ENCODE measurements around the gene AMN. TPM values are rescaled to one million over a fixed set of nuclear protein-coding genes. Genes with fewer than 3 reads are reported as not detected.

The AMN gene
- total RNA-seq, 2 experiments from 2014 or later: 0.15 to 0.30 TPM

DNA sequence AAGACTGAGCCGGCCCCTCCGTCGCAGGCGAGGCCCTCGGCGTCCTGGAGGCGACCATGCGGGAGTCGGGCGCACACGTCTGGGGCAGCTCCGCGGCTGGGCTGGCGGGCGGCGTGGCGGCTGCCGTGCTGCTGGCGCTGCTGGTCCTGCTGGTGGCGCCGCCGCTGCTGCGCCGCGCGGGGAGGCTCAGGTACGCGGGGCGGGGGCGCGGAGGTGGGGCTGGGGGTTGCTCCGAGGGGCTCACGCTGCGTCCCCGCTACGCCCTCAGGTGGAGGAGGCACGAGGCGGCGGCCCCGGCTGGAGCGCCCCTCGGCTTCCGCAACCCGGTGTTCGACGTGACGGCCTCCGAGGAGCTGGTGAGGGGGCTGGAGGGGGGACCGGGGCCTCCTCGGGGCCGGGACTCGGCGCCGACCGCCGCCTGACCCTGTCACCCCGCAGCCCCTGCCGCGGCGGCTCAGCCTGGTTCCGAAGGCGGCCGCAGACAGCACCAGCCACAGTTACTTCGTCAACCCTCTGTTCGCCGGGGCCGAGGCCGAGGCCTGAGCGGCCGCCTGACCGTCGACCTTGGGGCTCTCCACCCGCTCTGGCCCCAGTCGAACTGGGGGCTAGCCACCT, 7.8 kb downstream of the AMN start:
- CTCF ChIA-PET: no interaction called here
- peaks cover 40% of the 10 kb centered on the region for H3K27me3 Mint-ChIP-seq
- no peaks in the 10 kb centered on the region for H3K36me3 Mint-ChIP-seq (ENCODE audit: low read depth)
- H3K4me3 Mint-ChIP-seq: no peak overlapping the region
- H3K9me3 Mint-ChIP-seq: no peaks in the 10 kb centered on the region
- POLR2A ChIA-PET: no interaction called here
- H3K27ac Mint-ChIP-seq: no peak overlapping the region
- DNase-seq: no peak
- peaks cover 5% of the 10 kb centered on the region for H3K4me1 Mint-ChIP-seq

DNA sequence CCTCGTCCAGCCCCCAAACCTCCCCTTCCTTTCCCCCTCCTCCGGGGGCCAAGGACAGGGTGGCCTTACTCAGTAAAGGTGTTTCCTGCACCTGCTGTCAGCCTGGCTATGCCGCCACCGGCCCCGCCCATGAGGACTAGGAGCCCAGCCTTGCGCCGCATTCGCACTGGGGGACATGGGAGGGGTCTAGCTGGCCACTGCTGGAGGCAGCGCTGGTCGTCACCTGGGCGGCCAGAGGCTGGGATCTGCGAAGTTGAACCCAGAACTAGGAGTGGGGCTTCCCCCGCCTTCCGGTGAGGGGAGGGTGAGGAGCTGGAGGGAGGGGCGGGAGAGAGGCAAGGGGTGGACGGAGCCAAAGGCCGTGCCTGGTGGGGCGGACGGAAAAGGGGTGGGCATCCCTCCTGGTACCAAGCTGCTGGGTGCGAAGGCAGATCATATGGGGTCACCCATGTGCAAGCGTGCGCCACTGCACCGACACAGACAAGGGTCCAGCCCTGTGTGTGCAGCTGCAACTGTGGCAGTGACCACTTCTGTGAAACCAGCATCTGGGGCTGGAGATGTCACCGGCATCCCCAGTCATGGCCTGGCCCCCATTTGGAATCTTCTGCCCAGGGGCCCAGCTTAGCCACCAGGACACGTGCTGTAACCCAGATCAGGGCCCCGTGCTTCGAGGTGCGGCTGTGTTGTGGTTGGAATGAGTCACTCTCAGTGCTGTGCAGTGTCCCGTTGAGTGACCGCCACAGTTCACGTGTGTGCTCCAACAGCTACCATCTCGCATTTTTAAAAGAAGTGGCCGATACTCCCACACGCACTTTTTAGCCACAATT, 8.5 kb downstream of the AMN start:
- Mint-ChIP-seq H3K36me3 (ENCODE audit: low read depth) (no peaks in the 10 kb centered on the region), H3K9me3 (no peaks in the 10 kb centered on the region), H3K4me1 (peaks cover 5% of the 10 kb centered on the region), H3K27ac (no peak overlapping the region), H3K4me3 (no peak overlapping the region), H3K27me3 (peaks cover 35% of the 10 kb centered on the region)
- POLR2A ChIA-PET: no interaction called here
- no peak for DNase-seq
- CTCF ChIA-PET: no interaction called here

DNA sequence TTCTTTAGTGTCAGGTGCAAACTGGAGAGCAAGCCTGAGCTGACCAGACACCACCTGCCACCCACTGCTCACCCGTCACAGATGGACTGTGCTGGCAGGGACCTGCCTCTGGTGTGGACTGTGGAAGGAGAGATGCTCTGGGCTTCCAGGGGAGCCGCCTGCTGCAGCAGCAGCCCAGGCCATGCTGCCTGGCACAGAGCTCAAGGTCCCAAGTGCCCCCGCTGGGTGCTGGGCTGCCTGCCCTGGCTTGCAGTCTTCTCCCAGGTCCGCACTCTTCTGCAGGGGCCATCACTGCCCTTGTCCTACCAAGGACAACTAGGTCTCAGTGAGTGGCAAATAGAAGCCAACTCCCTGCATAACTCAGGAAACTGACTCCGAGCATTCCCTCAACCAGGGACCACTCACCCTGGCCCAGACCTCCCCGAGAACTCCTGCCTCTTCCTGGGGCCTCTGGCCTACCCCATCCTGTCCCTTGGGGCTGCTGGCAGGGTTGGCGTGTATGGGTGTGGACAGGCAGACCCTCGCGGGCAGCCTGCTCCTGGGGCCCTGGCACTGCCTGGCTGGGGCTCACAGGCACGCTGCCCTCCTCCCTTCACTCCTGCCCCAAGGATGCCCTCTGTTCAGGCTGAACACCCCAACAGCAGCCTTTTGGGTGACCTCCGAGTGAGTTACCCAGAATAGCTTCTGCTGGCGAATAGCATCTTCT, 9.3 kb downstream of the AMN start:
- no peak for DNase-seq
- H3K9me3 Mint-ChIP-seq: no peaks in the 10 kb centered on the region
- H3K36me3 Mint-ChIP-seq (ENCODE audit: low read depth): no peaks in the 10 kb centered on the region
- peaks cover 5% of the 10 kb centered on the region for H3K4me1 Mint-ChIP-seq
- peaks cover 28% of the 10 kb centered on the region for H3K27me3 Mint-ChIP-seq
- POLR2A ChIA-PET: no interaction called here
- no peak overlapping the region for H3K4me3 Mint-ChIP-seq
- CTCF ChIA-PET: interaction anchor here (0.5 kb wide), 1 partner anchor 159 kb away, joined by 7 read pairs; no protein-coding TSS in a partner anchor
- no peak overlapping the region for H3K27ac Mint-ChIP-seq

DNA sequence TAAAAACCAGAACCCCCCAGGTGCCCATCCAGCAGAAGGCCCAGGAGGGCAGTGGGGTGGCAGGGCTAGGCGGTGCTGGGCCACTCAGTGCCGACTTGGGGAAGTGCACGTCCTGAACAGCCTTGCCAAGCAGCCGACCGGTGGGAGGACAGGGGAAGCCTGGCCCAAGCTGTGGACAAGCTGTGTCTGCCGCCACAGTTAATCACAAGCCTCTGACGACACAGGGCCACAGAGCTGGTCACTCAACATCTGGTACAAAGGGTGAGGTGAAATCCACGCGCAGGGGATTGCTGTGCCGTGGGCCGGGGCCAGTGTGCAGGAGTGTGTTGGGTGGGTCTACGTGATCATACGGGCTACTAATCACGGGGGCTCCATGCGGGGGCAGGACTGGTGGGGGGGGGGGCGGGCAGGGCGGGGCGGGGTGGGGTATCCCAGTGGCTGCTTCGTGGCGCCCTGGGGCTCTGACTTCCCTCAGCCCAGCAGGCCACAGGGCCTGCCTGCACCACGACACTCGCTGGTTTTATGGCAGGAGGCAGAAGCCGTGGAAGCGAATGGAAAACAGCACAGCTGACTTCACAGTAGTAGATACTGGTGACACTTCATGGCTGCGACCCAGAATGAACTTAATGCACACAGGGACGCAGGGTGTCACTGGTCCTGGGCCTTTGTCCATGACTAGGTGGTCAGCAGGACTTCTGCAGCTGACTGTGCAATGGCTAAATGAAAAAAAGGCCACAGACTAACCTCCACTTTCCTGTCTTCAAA, 10.2 kb downstream of the AMN start:
- H3K9me3 Mint-ChIP-seq: no peaks in the 10 kb centered on the region
- H3K27me3 Mint-ChIP-seq: peaks cover 20% of the 10 kb centered on the region
- H3K27ac Mint-ChIP-seq: no peak overlapping the region
- H3K4me3 Mint-ChIP-seq: no peak overlapping the region
- no peaks in the 10 kb centered on the region for H3K36me3 Mint-ChIP-seq (ENCODE audit: low read depth)
- ChIA-PET POLR2A (no interaction called here), CTCF (interaction anchor here (1.1 kb wide), 1 partner anchor 10 kb away, joined by 3 read pairs; no protein-coding TSS in a partner anchor)
- H3K4me1 Mint-ChIP-seq: peaks cover 5% of the 10 kb centered on the region
- no peak for DNase-seq

DNA sequence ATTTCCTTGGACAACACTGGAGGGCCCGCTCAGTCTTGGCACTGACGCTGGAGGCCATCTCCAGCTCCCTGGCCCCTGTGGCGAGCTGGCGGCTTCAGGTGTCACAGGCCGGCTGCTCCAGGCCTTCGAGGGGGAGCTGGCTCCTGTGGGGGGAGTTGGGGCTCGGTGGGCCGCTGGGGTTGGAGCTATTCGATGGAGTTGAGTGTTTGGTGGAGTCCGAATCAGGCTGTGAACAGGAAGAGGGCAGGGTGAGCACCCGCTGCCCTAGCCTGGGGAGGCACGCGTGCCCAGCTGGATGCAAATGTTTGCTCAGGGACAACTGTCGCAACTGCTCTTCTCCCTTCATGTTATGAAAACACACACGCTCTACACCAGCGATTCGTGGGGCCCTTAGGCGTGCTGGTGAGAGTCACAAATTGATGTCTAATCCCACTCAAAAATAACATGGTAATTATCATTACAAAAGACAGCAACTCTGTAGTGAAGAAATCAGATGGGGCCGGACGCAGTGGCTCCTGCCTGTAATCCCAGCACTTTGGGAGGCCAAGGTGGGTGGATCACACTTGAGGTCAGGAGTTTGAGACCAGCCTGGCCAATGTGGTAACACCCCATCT, 11.3 kb downstream of the AMN start:
- ChIA-PET CTCF (interaction anchor here (1.1 kb wide), 1 partner anchor 9 kb away, joined by 3 read pairs; no protein-coding TSS in a partner anchor), POLR2A (no interaction called here)
- peaks cover 11% of the 10 kb centered on the region for H3K27me3 Mint-ChIP-seq
- DNase-seq: no peak
- no peaks in the 10 kb centered on the region for H3K36me3 Mint-ChIP-seq (ENCODE audit: low read depth)
- no peak overlapping the region for H3K4me3 Mint-ChIP-seq
- no peaks in the 10 kb centered on the region for H3K9me3 Mint-ChIP-seq
- no peak overlapping the region for H3K27ac Mint-ChIP-seq
- H3K4me1 Mint-ChIP-seq: peaks cover under 1% of the 10 kb centered on the region

DNA sequence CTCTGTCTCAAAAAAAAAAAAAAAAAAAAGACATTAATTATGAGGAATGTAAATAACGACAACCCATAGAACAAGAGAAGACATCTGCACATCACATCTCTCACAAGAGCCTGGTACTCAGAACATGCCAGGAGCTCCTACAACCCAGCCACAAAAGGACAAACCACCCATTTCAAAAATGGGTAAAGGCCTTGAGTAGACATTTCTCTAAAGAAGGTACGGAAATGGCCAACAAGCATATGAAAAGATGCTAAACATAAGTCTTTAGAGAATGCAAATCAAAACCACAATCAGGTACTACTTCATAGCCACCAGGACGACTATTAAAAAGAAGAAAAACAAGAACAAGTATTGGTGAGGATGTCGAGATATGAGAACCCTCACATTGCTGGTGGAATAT, 13.3 kb downstream of the AMN start:
- ChIA-PET CTCF (interaction anchor here (0.6 to 1.6 kb wide), 4 partner anchors 8 to 204 kb away, joined by 3 to 8 read pairs (median 4); no protein-coding TSS in a partner anchor), POLR2A (no interaction called here)
- Mint-ChIP-seq H3K4me3 (no peak overlapping the region), H3K27ac (no peak overlapping the region), H3K27me3 (peaks cover 7% of the 10 kb centered on the region), H3K9me3 (no peaks in the 10 kb centered on the region), H3K36me3 (ENCODE audit: low read depth) (no peaks in the 10 kb centered on the region), H3K4me1 (no peaks in the 10 kb centered on the region)
- DNase-seq: no peak

DNA sequence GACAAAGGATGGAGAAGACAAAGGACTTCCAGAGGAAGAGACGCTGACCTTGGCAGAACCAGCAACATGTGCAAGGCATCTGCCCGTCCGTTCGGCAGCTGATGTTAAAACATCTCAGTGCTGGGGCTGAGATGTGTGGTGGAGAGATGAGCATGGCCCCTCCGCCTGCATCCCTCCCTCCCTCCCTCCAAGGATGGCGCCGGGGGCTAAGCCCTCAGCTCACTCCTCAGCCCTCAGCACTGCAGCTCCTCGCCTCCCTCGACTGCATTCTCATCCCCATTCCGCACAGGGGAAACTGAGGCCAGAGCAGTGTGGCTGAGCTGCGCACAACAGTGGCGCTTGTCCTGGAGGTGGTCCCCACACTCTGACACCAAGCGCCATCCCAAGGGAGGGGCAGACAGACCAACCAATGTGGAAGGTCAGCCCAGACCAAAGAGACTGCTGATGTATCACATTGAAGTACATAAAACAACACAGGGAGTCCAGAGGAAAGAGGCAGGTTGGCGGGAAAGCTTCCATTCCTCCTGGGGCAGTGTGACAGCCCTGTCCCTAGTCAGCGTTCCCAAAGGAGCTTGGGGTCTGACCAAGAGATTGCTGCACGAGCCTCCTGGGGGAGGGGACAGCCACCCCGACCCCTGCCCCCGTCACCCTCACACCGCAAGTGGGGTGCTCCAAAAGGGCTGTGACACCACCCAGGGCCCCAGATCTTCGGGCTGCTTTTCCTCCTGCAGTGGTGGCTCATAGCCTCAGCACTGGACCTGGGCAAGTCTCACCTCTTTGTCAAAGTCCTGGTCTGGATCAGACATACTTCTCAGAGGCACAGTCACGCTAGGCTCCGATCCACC, 15.1 kb downstream of the AMN start:
- H3K4me1 Mint-ChIP-seq: no peaks in the 10 kb centered on the region
- H3K4me3 Mint-ChIP-seq: no peak overlapping the region
- no peaks in the 10 kb centered on the region for H3K36me3 Mint-ChIP-seq (ENCODE audit: low read depth)
- H3K27ac Mint-ChIP-seq: no peak overlapping the region
- no peaks in the 10 kb centered on the region for H3K27me3 Mint-ChIP-seq
- POLR2A ChIA-PET: no interaction called here
- DNase-seq: no peak
- no peaks in the 10 kb centered on the region for H3K9me3 Mint-ChIP-seq
- CTCF ChIA-PET: no interaction called here

DNA sequence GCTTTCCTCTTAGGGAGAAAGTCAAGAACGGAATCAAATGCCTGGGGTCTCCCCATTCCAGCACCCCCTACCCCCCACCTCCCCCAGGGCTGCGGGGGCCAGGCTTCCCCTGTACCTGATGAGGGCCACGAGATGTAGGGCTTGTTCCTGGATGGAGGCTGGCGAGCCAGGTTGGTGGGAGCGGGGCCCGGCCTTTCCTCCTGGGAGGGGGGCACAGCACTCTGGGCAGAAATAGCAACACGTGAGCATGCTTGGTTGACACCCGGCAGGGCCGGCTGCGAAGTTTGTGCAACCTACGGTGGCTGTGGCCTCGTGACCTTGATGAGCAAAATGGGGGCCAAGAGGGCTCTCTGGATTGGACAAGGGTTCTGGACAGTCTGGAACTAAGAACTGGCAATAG, 15.7 kb downstream of the AMN start:
- ChIA-PET POLR2A (no interaction called here), CTCF (no interaction called here)
- Mint-ChIP-seq H3K4me3 (no peak overlapping the region), H3K27me3 (no peaks in the 10 kb centered on the region), H3K36me3 (ENCODE audit: low read depth) (no peaks in the 10 kb centered on the region), H3K4me1 (no peaks in the 10 kb centered on the region), H3K9me3 (no peaks in the 10 kb centered on the region), H3K27ac (no peak overlapping the region)
- DNase-seq: no peak

DNA sequence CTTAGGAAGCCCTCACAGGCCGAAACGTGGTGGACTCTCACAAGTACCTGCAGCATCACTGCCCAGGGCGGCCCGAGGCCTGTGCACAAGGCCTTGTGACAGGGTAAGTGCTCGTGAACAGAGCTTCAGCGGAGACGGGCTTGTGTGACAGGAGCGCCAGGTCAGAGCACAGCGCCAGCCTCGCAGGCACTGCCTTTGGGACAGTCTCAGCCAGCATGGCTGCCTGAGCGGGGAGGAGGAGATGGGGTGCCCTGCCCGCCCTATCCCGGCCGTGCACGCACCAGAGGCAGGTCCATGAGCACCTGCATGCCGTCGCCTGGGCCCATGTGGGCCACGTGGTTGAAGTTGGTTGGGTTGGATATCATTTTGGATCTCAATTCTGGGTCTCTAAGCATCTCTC, 16.9 kb downstream of the AMN start:
- ChIA-PET POLR2A (no interaction called here), CTCF (no interaction called here)
- no peak overlapping the region for H3K27ac Mint-ChIP-seq
- H3K4me3 Mint-ChIP-seq: no peak overlapping the region
- H3K36me3 Mint-ChIP-seq (ENCODE audit: low read depth): no peaks in the 10 kb centered on the region
- no peak for DNase-seq
- H3K9me3 Mint-ChIP-seq: no peaks in the 10 kb centered on the region
- no peaks in the 10 kb centered on the region for H3K27me3 Mint-ChIP-seq
- H3K4me1 Mint-ChIP-seq: no peaks in the 10 kb centered on the region

DNA sequence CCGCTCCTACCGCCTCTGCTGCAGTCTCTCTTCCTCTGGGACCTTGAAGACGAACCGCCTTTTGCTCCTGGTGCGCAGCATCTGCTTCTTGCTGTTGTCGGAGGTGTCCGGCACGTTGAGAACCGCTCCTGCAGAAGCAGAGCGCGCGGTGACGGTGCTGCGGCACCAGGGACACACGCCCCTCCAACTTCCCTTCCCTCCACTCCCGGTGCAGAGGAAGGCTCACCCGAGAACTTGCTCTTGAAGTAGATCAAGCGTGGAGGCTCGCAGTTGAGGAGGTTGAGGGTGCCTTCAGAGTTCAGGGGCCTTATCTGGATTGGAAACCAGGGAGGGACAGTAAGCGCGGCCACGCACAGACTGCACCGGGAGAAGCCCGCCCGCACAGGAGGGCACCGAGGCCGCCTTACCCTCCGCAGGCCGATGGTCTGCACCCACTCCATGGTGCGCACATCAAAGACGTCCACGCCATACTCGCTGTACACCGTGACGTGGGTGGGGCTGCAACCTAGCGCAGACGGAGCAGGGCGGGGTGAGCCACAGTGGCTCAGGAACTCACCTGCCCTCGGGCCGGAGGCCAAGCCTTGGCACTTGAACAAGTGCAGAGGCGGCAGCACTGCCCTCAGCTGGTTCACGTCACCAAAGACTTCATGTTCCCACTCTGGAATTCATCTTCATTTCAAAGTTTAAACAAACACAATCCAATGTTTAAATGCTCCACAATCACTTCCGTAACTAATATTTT, 17.5 kb downstream of the AMN start:
- Mint-ChIP-seq H3K4me1 (no peaks in the 10 kb centered on the region), H3K9me3 (no peaks in the 10 kb centered on the region), H3K36me3 (ENCODE audit: low read depth) (no peaks in the 10 kb centered on the region), H3K4me3 (no peak overlapping the region), H3K27me3 (no peaks in the 10 kb centered on the region), H3K27ac (no peak overlapping the region)
- POLR2A ChIA-PET: no interaction called here
- DNase-seq: no peak
- CTCF ChIA-PET: no interaction called here

DNA sequence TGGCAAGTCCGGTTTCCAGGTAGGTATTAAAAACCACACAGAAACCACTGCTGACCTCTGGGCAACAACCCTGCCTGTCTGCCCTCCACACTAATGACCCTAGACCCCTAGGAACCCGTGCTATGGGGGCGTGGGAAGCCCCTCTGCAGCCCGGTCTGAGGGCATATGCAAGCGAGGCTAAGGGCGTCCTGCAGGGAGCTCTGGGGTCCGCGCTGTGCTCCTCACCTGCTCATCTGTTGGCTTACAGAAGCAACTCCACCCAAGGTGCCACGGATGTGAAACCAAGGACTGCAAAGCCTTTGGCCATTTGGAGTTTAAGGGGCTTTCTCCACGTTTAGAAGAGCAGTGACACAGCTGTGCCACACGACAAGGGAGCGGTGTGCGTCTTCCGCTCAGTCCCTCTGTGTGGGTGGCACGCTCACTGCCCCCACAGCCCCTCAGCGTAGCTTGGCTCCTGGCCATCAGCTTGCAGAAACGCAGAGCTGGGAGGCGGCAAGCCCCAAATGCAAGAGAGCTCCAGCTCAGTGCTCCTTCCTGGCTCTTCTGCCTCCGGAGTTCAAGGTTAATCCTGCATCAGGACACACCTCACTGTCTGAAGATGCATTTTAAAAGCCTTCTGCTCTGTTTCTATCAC, 18.4 kb downstream of the AMN start:
- Mint-ChIP-seq H3K4me3 (no peak overlapping the region), H3K9me3 (no peaks in the 10 kb centered on the region), H3K36me3 (ENCODE audit: low read depth) (no peaks in the 10 kb centered on the region), H3K27ac (no peak overlapping the region), H3K4me1 (no peaks in the 10 kb centered on the region), H3K27me3 (no peaks in the 10 kb centered on the region)
- no peak for DNase-seq
- ChIA-PET CTCF (no interaction called here), POLR2A (no interaction called here)

Measured in activated CD4-positive, alpha-beta T cell treated with anti-CD3 and anti-CD28 coated beads, Interleukin-2, amount 10 ng/mL, durations not matched to agents 7 days and 5 days (primary cell).